Peyer's patch (tissue), 4 donors: Measurements from ENCODE around the gene PKP4. TPM values are rescaled to one million over a fixed set of nuclear protein-coding genes. Genes with fewer than 3 reads are reported as not detected.
"Not testable (repeated sequence)": the region's sequence is repeated elsewhere in the genome, so short reads cannot be mapped to it uniquely, and the experiment has no call there.

Source experiments
- DNase-seq, 3 donors: peaks; one replicate each; pipeline ENCODE4 v3.0.0-alpha.2; 2017 to 2019
- H3K27ac ChIP-seq, 4 donors: fragments of 200-600 bp; sonication (generic); one replicate each; pipeline ENCODE4 v1.5.1; 2016 to 2019
- H3K27me3 ChIP-seq, 2 donors: fragments of 200-600 bp; sonication (generic); one replicate each; pipeline ENCODE4 v1.5.1; 2019
- H3K36me3 ChIP-seq, 3 donors: fragments of 200-600 bp; sonication (generic); one replicate each; pipeline ENCODE4 v1.5.1; 2016 to 2019
- H3K4me1 ChIP-seq, 4 donors: fragments of 200-600 bp; sonication (generic); one replicate each; pipeline ENCODE4 v1.5.1; 2016 to 2019
- H3K4me3 ChIP-seq, 4 donors: fragments of 200-600 bp; sonication (generic); 1 replicate in 3 of 4; 2 replicates in 1 of 4; pipeline ENCODE4 v1.5.1; 2016 to 2019; ENCODE audit warnings: mild to moderate bottlenecking in 1 of 4
- H3K9me3 ChIP-seq, 4 donors: fragments of 200-600 bp; sonication (generic); one replicate each; pipeline ENCODE4 v1.5.1; 2016 to 2019; ENCODE audit warnings: mild to moderate bottlenecking in 1 of 4
- POLR2A ChIP-seq, 2 donors: fragments of 450-650 bp; IDR thresholded peaks; one replicate each; pipeline ENCODE4 v1.5.1; 2017; ENCODE audit warnings: antibody characterized with exemption in 2 of 2, mild to moderate bottlenecking in 2 of 2, moderate library complexity in 2 of 2
- total RNA-seq, 4 donors: library from RNA; depleted of rRNA; stranded (reverse); fragments of >200 nt; gene quantifications; one replicate each; pipeline ENCODE4 v1.1.0, GENCODE V29; 2016
- TF ChIP-seq, protein P1 (sequence below), 6 experiments: fragments of 450-650 bp in 4 of 6; fragments of 200-600 bp in 2 of 6; sonication (generic) in 1 of 6; IDR thresholded peaks; one replicate each; pipeline ENCODE4 v1.5.1; 2017 to 2019; ENCODE audit warnings: antibody characterized with exemption in 6 of 6, mild to moderate bottlenecking in 3 of 6, moderate library complexity in 1 of 6

Gene PKP4
- total RNA-seq, 4 donors from 2014 or later = 67.8 to 168 (median 117) TPM

DNA sequence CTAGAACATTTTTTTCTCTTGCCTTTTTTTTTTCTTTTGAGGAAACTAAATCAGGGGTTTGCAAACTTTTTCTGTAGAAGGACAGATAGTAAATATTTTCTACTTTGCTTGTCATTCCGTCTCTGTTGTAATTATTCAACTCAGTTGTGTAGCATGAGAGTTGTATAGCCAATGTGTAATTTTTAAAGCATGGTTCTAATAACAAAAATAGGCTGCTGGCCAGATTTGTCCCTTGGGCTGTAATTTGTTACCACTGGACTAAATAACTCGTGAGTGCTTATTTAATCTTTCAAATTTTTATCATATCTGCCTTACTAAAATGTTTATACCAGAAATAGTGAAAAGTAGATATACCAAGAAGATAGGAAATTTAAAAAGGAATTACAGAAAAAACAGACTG lies 43.2 kb upstream of the PKP4 start:
- Histone ChIP-seq H3K27me3 (no peaks in the 10 kb centered on the region), H3K4me1 (no peaks in the 10 kb centered on the region), H3K9me3 (peaks cover 0 to 9% (median 0%) of the 10 kb centered on the region in 4 donors), H3K27ac (no peak overlapping the region), H3K36me3 (no peaks in the 10 kb centered on the region), H3K4me3 (no peak overlapping the region)
- DNase-seq = no peak
- TF ChIP-seq POLR2A (IDR thresholded peaks at IDR 0.05) = no peak
- TF ChIP-seq, protein P1, sequence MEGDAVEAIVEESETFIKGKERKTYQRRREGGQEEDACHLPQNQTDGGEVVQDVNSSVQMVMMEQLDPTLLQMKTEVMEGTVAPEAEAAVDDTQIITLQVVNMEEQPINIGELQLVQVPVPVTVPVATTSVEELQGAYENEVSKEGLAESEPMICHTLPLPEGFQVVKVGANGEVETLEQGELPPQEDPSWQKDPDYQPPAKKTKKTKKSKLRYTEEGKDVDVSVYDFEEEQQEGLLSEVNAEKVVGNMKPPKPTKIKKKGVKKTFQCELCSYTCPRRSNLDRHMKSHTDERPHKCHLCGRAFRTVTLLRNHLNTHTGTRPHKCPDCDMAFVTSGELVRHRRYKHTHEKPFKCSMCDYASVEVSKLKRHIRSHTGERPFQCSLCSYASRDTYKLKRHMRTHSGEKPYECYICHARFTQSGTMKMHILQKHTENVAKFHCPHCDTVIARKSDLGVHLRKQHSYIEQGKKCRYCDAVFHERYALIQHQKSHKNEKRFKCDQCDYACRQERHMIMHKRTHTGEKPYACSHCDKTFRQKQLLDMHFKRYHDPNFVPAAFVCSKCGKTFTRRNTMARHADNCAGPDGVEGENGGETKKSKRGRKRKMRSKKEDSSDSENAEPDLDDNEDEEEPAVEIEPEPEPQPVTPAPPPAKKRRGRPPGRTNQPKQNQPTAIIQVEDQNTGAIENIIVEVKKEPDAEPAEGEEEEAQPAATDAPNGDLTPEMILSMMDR (IDR thresholded peaks at IDR 0.05) = no peak

DNA sequence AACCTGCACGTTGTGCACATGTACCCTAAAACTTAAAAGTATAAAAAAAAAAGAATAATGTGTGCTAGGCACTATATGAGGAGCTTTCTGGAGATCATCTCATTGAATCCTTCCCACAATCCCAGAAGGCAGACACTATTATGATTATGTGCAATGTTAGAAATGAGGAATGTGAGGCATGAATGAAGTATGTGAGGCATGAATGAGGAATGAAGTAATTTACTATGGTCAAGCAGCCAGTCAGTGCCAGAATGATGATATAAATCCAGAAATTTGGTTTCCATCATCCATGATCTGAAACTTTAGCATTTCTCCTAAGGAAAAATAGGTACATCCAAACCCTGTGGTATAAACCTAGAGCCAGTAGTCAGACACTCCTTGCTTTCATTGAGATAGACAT lies 42.2 kb upstream of the PKP4 start:
- TF ChIP-seq, protein P1 (IDR thresholded peaks at IDR 0.05) = no peak
- no peak for TF ChIP-seq POLR2A (IDR thresholded peaks at IDR 0.05)
- no peak overlapping the region for H3K4me3 ChIP-seq

DNA sequence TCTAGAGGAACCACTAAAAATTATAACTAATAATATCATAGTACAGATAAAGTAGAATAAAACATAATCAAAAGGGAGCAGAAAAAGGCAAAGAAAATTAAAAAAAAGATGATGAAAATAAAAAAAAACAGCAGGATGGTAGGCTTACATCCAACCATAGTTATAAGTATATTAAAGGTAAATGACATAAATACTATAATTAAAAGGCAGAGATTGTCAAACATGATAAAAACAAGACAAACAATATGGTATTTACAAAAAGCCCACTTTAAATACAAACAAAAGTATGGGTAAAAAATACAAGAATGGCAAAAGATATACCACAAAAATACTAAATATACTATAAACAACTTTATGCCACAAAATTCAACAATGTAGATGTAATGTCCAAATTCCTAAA lies 24.6 kb upstream of the PKP4 start:
- TF ChIP-seq POLR2A (IDR thresholded peaks at IDR 0.05) = no peak
- TF ChIP-seq, protein P1 (IDR thresholded peaks at IDR 0.05) = no peak

More for the DNA sequence above, 42.2 kb upstream of the PKP4 start:
- H3K9me3 ChIP-seq = peaks cover 0 to 9% (median 0%) of the 10 kb centered on the region in 4 donors
- no peaks in the 10 kb centered on the region for H3K36me3 ChIP-seq
- no peaks in the 10 kb centered on the region for H3K4me1 ChIP-seq
- no peak overlapping the region for H3K27ac ChIP-seq
- H3K27me3 ChIP-seq = no peaks in the 10 kb centered on the region
- DNase-seq = no peak

DNA sequence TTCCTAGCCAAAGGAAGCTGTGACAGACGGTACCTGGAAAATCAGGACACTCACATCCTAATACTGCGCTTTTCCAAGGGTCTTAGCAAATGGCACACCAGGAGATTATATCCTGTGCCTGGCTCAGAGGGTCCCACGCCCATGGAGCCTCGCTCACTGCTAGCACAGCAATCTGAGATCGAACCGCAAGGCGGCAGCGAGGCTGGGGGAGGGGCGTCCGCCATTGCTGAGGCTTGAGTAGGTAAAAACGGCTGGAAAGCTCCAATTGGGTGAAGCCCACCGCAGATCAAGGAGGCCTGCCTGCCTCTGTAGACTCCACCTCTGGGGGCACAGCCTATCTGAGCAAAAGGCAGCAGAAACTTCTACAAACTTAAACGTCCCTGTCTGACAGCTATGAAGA lies 23.0 kb upstream of the PKP4 start:
- not testable (repeated sequence) for H3K4me1 ChIP-seq, DNase-seq, H3K9me3 ChIP-seq, H3K4me3 ChIP-seq, H3K27me3 ChIP-seq, H3K27ac ChIP-seq, H3K36me3 ChIP-seq

More for the DNA sequence above, 24.6 kb upstream of the PKP4 start:
- DNase-seq = no peak
- H3K4me3 ChIP-seq = no peak overlapping the region
- no peaks in the 10 kb centered on the region for H3K27me3 ChIP-seq
- no peak overlapping the region for H3K27ac ChIP-seq
- no peaks in the 10 kb centered on the region for H3K4me1 ChIP-seq
- no peaks in the 10 kb centered on the region for H3K9me3 ChIP-seq
- no peaks in the 10 kb centered on the region for H3K36me3 ChIP-seq

DNA sequence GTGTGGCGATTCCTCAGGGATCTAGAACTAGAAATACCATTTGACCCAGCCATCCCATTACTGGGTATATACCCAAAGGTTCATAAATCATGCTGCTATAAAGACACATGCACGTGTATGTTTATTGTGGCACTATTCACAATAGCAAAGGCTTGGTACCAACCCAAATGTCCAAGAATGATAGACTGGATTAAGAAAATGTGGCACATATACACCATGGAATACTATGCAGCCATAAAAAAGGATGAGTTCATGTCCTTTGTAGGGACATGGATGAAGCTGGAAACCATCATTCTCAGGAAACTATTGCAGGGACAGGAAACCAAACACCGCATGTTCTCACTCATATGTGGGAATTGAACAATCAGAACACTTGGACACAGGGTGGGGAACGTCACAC lies 17.7 kb upstream of the PKP4 start:
- DNase-seq = not testable (repeated sequence)

DNA sequence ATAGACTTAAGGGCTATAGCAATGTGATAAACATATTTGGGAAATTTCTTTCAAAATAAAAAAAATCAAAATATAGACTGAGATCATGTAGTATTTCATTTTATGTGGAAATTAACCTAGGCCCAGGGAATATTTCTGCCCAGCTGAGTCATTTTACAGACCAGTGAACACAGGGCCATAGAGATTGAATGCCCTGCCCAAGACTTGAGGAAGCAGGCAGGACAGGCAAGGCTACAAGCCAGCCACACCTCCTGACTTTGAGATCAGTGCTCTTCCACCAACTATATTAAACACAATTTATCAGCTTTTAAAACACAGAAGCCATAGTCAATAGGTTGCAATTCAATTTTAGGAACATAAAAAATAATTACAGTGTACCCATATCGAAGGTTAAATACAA lies 13.1 kb upstream of the PKP4 start:
- H3K4me3 ChIP-seq = no peak overlapping the region
- no peaks in the 10 kb centered on the region for H3K4me1 ChIP-seq

More for the DNA sequence above, 17.7 kb upstream of the PKP4 start:
- not testable (repeated sequence) for H3K9me3 ChIP-seq, H3K4me3 ChIP-seq, H3K36me3 ChIP-seq, H3K27me3 ChIP-seq, H3K4me1 ChIP-seq, H3K27ac ChIP-seq

More for the DNA sequence above, 13.1 kb upstream of the PKP4 start:
- no peaks in the 10 kb centered on the region for H3K9me3 ChIP-seq
- H3K36me3 ChIP-seq = no peaks in the 10 kb centered on the region
- DNase-seq = no peak
- no peak overlapping the region for H3K27ac ChIP-seq
- no peaks in the 10 kb centered on the region for H3K27me3 ChIP-seq
- TF ChIP-seq POLR2A (IDR thresholded peaks at IDR 0.05) = no peak
- TF ChIP-seq, protein P1 (IDR thresholded peaks at IDR 0.05) = no peak
